Kidney epithelial cell (primary cell): ENCODE data around the gene TUBB. TPM values are rescaled to one million over a fixed set of nuclear protein-coding genes. Genes with fewer than 3 reads are reported as not detected.
A peak's percentile ranks its signal among the peaks of the same experiment; 100 is the strongest.

Source experiments
- DNase-seq: peaks from one replicate; pipeline ENCODE4 v3.0.0-alpha.2; 2010; ENCODE audit warnings: low read depth
- H3K27me3 ChIP-seq: 2 replicates; pipeline ENCODE4 v1.6.0; 2011; ENCODE audit warnings: low read length; ENCODE audit not compliant: control insufficient read depth, insufficient read depth
- H3K36me3 ChIP-seq: 2 replicates; pipeline ENCODE4 v1.5.1; 2011; ENCODE audit warnings: low read length; ENCODE audit not compliant: control insufficient read depth, insufficient read depth
- H3K4me3 ChIP-seq: 2 replicates; pipeline ENCODE4 v1.5.1; 2011; ENCODE audit warnings: low read depth, mild to moderate bottlenecking, control low read depth, low read length
- total RNA-seq: library from RNA; depleted of rRNA; stranded (reverse); fragments of >200 nt; gene quantifications from 2 replicates; pipeline ENCODE4 v1.2.3, GENCODE V29; 2015
- TF ChIP-seq, protein P1 (sequence below): IDR thresholded peaks from 2 replicates; pipeline ENCODE4 v1.5.1; 2011; ENCODE audit warnings: mild to moderate bottlenecking, moderate library complexity, low read length, control low read depth, inconsistent platforms; ENCODE audit not compliant: insufficient read depth, poor library complexity, severe bottlenecking

The TUBB gene
- total RNA-seq, 1 donor from 2014 or later, result 808 TPM

DNA sequence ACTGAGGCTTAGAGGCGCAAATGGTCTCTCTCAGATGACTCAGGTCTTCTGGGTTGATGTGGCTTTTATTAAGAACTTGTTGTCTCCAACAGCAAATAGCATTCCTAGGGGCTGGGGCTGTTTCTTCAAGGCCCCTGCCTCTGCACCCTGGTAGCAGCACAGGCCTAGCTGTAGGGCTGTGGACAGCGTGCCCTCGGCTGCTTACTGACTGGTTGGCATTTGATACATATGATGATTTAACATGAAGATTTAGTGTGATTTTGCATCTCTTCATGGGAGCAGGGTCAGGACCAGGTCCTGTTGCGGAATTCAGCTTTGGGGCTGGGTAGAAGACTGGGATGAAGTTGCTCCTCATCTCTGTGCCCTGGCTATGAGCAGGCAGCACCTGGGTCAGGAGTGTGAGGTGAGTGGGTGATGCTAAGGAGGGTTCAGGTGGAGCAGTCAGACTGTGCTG is 48.5 kb downstream of the TUBB start:
- H3K27me3 ChIP-seq, result no peaks in the 10 kb centered on the region
- no peak for DNase-seq
- TF ChIP-seq, protein P1, sequence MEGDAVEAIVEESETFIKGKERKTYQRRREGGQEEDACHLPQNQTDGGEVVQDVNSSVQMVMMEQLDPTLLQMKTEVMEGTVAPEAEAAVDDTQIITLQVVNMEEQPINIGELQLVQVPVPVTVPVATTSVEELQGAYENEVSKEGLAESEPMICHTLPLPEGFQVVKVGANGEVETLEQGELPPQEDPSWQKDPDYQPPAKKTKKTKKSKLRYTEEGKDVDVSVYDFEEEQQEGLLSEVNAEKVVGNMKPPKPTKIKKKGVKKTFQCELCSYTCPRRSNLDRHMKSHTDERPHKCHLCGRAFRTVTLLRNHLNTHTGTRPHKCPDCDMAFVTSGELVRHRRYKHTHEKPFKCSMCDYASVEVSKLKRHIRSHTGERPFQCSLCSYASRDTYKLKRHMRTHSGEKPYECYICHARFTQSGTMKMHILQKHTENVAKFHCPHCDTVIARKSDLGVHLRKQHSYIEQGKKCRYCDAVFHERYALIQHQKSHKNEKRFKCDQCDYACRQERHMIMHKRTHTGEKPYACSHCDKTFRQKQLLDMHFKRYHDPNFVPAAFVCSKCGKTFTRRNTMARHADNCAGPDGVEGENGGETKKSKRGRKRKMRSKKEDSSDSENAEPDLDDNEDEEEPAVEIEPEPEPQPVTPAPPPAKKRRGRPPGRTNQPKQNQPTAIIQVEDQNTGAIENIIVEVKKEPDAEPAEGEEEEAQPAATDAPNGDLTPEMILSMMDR, result no peak
- H3K4me3 ChIP-seq, result no peak overlapping the region
- no peaks in the 10 kb centered on the region for H3K36me3 ChIP-seq

DNA sequence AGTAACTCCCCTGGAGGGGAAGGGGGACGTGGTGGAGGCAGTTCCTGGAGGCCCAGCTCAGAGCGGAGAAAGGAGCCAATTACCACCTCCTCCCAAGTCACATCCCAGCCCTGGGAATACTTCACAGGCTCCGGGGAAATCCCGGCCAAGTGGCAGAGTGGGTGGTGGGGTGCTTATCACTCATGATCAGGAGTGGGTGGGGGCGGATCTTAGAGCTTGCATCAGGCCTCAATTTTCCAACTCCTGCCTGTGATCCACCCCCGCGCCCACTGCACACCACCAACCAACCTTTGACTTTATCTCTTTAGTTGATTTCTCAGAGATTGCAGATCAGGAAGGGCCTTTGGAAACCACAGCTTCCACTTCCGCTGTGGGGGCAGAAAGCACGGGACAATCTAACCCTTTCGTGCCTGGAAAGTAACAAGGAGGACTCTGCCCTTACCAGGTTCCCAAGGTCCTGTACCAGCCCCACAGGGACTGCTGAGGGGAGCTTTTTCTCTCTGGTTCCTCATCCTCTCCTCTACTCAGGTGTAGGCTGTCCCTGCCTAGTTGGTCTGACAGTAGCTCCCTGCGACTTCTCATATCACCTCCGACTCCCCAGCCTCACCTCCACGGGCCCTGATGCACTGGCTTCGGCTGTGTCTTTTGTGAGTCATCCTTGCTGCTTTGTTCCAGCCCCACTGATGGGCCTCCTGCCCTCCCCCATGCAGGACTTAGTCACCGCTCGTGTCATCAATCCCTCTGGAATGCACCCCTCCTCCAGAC is 49.1 kb downstream of the TUBB start:
- Histone ChIP-seq H3K4me3 (no peak overlapping the region), H3K27me3 (no peaks in the 10 kb centered on the region), H3K36me3 (no peaks in the 10 kb centered on the region)
- peak; percentile 92 for DNase-seq
- TF ChIP-seq, protein P1, result no peak

DNA sequence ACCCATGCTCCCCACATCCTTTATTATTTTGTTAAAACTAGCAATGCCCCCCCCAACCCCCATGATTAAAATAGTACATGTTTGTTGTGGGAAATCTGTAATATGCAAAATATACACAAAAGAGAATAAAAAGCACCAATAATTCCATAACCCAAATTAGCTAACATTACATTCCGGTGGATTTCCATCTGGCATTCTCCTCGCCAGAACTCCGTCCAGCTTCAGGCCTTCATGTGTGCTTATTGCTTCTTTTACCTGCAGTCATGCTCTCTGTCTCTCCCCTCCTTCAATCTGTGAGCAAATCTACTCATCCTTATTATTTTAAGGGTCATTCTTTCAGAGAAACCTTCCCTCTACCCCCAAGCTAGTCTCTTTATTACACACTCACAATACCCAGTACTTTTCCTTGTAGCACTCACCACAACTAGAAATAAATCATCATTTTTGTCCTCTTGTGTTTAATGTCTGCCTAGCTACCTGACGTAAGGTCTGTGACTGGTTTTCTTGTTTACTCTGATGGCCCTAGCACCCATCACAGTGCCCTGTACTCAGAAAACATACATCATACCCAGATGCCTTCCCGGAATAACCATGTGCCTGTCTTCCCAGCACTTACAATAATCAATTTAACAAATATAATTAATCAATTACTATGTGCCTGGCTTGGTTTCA is 49.8 kb downstream of the TUBB start:
- no peaks in the 10 kb centered on the region for H3K27me3 ChIP-seq
- H3K4me3 ChIP-seq, result no peak overlapping the region
- TF ChIP-seq, protein P1, result no peak
- H3K36me3 ChIP-seq, result no peaks in the 10 kb centered on the region
- DNase-seq, result no peak

DNA sequence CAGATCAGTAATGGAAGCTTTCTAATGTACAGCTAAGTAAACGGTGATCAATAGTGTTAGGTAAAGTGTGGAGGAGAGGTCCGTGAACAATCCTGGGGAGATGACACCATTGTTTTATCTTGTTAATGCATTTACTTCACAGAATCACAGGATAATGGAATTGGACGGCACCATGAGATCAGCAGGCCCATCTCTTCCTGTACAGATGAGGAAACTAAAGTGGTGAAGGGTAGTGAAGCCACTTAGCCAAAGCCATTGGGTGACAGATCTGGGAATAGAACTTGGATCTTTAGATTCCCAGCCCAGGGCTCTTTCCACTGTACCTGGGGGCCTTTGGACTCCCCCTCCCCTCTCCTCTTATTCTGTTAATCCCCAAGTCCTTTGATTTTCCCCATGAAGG is 50.4 kb downstream of the TUBB start:
- Histone ChIP-seq H3K27me3 (no peaks in the 10 kb centered on the region), H3K36me3 (no peaks in the 10 kb centered on the region), H3K4me3 (no peak overlapping the region)
- no peak for DNase-seq
- TF ChIP-seq, protein P1, result no peak

DNA sequence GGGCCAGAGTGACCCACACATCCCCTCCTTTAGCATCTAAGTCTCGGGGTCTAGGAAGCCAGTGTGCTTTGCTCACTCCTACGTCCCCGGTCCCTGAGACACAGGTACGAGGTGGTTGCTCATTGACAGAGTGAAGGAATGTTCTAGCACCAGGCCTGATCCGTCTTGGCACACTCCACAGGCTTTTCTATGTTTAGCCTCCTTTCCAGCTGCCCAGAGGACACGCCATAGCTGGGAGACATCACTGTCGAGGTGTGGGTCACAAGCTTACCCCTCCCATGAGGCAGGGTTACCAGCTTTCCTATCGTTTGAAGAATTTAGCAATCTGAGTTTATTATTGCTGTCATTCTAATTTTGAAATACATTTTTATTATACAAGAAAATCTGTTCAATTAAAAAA is 54.5 kb downstream of the TUBB start:
- H3K36me3 ChIP-seq, result no peaks in the 10 kb centered on the region
- no peak overlapping the region for H3K4me3 ChIP-seq
- no peaks in the 10 kb centered on the region for H3K27me3 ChIP-seq
- TF ChIP-seq, protein P1, result no peak
- DNase-seq, result no peak

Other genes with a start within 250 kb of the TUBB start
- 109 and 115 TPM in 2 replicates for gene HLA-E, start 230.8 kb upstream of the TUBB start, total RNA-seq
- gene GNL1, start 163.9 kb upstream of the TUBB start, total RNA-seq, result 31.1 and 36.7 TPM in 2 replicates
- gene PRR3, start 163.1 kb upstream of the TUBB start, total RNA-seq, result 8.6 and 10.1 TPM in 2 replicates
- gene ABCF1, start 148.9 kb upstream of the TUBB start, total RNA-seq, result 46.3 and 57.7 TPM in 2 replicates
- 38.6 and 40.2 TPM in 2 replicates for gene PPP1R10, start 103.1 kb upstream of the TUBB start, total RNA-seq
- gene MRPS18B, start 102.5 kb upstream of the TUBB start, total RNA-seq, result 56.4 and 78.9 TPM in 2 replicates
- 6.6 and 8.5 TPM in 2 replicates for gene ATAT1, start 93.5 kb upstream of the TUBB start, total RNA-seq
- gene C6orf136, start 73.2 kb upstream of the TUBB start, total RNA-seq, result 7.6 and 12.7 TPM in 2 replicates
- gene DHX16, start 47.3 kb upstream of the TUBB start, total RNA-seq, result 34.7 and 39.2 TPM in 2 replicates
- gene PPP1R18, start 33.7 kb upstream of the TUBB start, total RNA-seq, result 125 and 129 TPM in 2 replicates
- gene NRM, start 29.4 kb upstream of the TUBB start, total RNA-seq, result 8.9 and 10.4 TPM in 2 replicates
- gene MDC1, start 3.1 kb upstream of the TUBB start, total RNA-seq, result 11.4 and 14.7 TPM in 2 replicates
- 136 and 142 TPM in 2 replicates for gene FLOT1, start 22.3 kb downstream of the TUBB start, total RNA-seq
- 188 and 229 TPM in 2 replicates for gene IER3, start 24.2 kb downstream of the TUBB start, total RNA-seq
- gene DDR1, start 164.2 kb downstream of the TUBB start, total RNA-seq, result 171 and 173 TPM in 2 replicates
- gene GTF2H4, start 187.9 kb downstream of the TUBB start, total RNA-seq, result 23.0 and 27.7 TPM in 2 replicates
- 34.7 and 37.7 TPM in 2 replicates for gene VARS2, start 193.9 kb downstream of the TUBB start, total RNA-seq
- gene SFTA2, start 211.8 kb downstream of the TUBB start, total RNA-seq, result 1.0 TPM in 1 of 2 replicates, not detected in the other
- not detected in 2 replicates for gene MUCL3, start 220.6 kb downstream of the TUBB start, total RNA-seq